K562 (cell line): ENCODE data around the gene MAMDC2.

ENCODE experiments used
- ATF1 ChIP-seq, 2 experiments: fragments of 450-650 bp in 1 of 2; IDR thresholded peaks; 2 replicates each; pipeline ENCODE4 v1.6.1; 2016; ENCODE audit warnings: missing compliant biosample characterization in 1 of 2, missing genetic modification characterization in 1 of 2
- ATF6 ChIP-seq: sonication (generic); formaldehyde crosslinking; IDR thresholded peaks from 2 replicates; pipeline ENCODE4 v1.4.0; 2020; ENCODE audit warnings: mild to moderate bottlenecking, missing genetic modification reagents
- DLX4 ChIP-seq: fragments of 250-450 bp; sonication (Bioruptor Pico); IDR thresholded peaks from 2 replicates; pipeline ENCODE4 v1.6.1; 2021; ENCODE audit warnings: mild to moderate bottlenecking
- EZH2 ChIP-seq: IDR thresholded peaks from 2 replicates; pipeline ENCODE4 v1.6.1; 2012; ENCODE audit warnings: low read depth, mild to moderate bottlenecking, inconsistent platforms, low read length, borderline replicate concordance
- GABPA ChIP-seq: fragments of 200-800 bp; sonication (Bioruptor generic); conservative IDR thresholded peaks from 2 replicates; pipeline ENCODE4 v1.6.1; 2016; ENCODE audit warnings: low read depth, missing genetic modification characterization, missing compliant biosample characterization
- JUND ChIP-seq, 2 experiments: IDR thresholded peaks; 2 replicates in 1 of 2; 3 replicates in 1 of 2; pipeline ENCODE4 v1.6.1; 2011; ENCODE audit warnings: borderline replicate concordance in 2 of 2, low read depth in 2 of 2, low read length in 2 of 2, improper control_type of control experiment in 1 of 2, missing biosample characterization in 1 of 2, missing genetic modification characterization in 1 of 2, missing genetic modification reagents in 1 of 2
- NR1H2 ChIP-seq: sonication (generic); formaldehyde crosslinking; IDR thresholded peaks from 2 replicates; pipeline ENCODE4 v1.4.0; 2020; ENCODE audit warnings: mild to moderate bottlenecking, missing genetic modification reagents
- REST ChIP-seq, 2 experiments: fragments of 450-650 bp; formaldehyde crosslinking in 1 of 2; IDR thresholded peaks; 2 replicates each; pipeline versions ENCODE4 v1.4.0 to v1.6.1; 2014 to 2020; ENCODE audit warnings: mild to moderate bottlenecking in 2 of 2, borderline replicate concordance in 1 of 2, low read depth in 1 of 2
- USF2 ChIP-seq: sonication (generic); formaldehyde crosslinking; IDR thresholded peaks from 2 replicates; pipeline ENCODE4 v1.5.0; 2020; ENCODE audit warnings: missing genetic modification reagents
- ZBTB5 ChIP-seq: fragments of 450-650 bp; IDR thresholded peaks from 2 replicates; pipeline ENCODE4 v1.6.1; 2017; ENCODE audit warnings: antibody characterized with exemption
- ZFX ChIP-seq: sonication (generic); formaldehyde crosslinking; IDR thresholded peaks from 2 replicates; pipeline ENCODE4 v1.8.0; 2022; ENCODE audit warnings: mild to moderate bottlenecking, missing genetic modification reagents, moderate library complexity
- ZNF24 ChIP-seq: fragments of 450-650 bp; IDR thresholded peaks from 2 replicates; pipeline ENCODE4 v1.6.1; 2016
- ZNF431 ChIP-seq: sonication (generic); formaldehyde crosslinking; IDR thresholded peaks from 2 replicates; pipeline ENCODE4 v1.8.0; 2022; ENCODE audit warnings: mild to moderate bottlenecking, missing genetic modification reagents

GRCh38 chr9:70053864-70054263 lies 10.2 kb downstream of the MAMDC2 start:
- TF ChIP-seq USF2 (CRISPR knock-in tag) (no peak), GABPA (no peak), ZFX (CRISPR knock-in tag) (no peak), ZNF431 (no peak), REST (IDR thresholded peaks at IDR 0.05; ENCODE audit: borderline replicate concordance) (no peak), REST (CRISPR knock-in tag; IDR thresholded peaks at IDR 0.05; ENCODE audit: low read depth) (no peak), ZBTB5 (no peak), DLX4 (CRISPR knock-in tag) (no peak), JUND (IDR thresholded peaks at IDR 0.05; ENCODE audit: borderline replicate concordance, low read depth, low read length) (no peak), JUND (tag; IDR thresholded peaks at IDR 0.05; ENCODE audit: borderline replicate concordance, low read depth, low read length) (no peak), ATF1 (CRISPR knock-in tag; IDR thresholded peaks at IDR 0.05) (no peak), ATF1 (tag; IDR thresholded peaks at IDR 0.05) (no peak), ATF6 (CRISPR knock-in tag) (no peak), ZNF24 (no peak), NR1H2 (CRISPR knock-in tag) (no peak), EZH2 (no peak)
